ENCODE results near the gene TAS1R3.

TAS1R3 gene

DNA sequence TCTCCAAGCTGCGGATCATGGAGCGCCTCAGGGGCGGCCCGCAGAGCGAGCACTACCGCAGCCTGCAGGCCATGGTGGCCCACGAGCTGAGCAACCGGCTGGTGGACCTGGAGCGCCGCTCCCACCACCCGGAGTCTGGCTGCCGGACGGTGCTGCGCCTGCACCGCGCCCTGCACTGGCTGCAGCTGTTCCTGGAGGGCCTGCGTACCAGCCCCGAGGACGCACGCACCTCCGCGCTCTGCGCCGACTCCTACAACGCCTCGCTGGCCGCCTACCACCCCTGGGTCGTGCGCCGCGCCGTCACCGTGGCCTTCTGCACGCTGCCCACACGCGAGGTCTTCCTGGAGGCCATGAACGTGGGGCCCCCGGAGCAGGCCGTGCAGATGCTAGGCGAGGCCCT, 3.8 kb upstream of the TAS1R3 start:
- WGBS (ENCODE audit: insufficient coverage), result 95% methylated on average over 39 of the region's 40 CpGs
- CTCF ChIA-PET, result no interaction called here
- POLR2A ChIA-PET, result interaction anchor here (0.6 kb wide), 1 partner anchor 9 kb away, joined by 3 read pairs; no protein-coding TSS in a partner anchor

GRCh38 chr1:1328254-1328653, 2.8 kb upstream of the TAS1R3 start:
- H3K9me3 ChIP-seq (ENCODE audit: control extremely low read depth in 1 of 5, control insufficient read depth in 4 of 5, insufficient read depth in 2 of 5, low read depth in 1 of 5, low read length in 4 of 5), result no peaks in the 10 kb centered on the region
- 99% methylated on average over 11 of the region's 15 CpGs for WGBS (ENCODE audit: insufficient coverage)
- peaks cover 0 to 21% (median 20%) of the 10 kb centered on the region in 4 experiments for H3K4me1 ChIP-seq (ENCODE audit: control extremely low read depth in 1 of 4, control insufficient read depth in 4 of 4, insufficient read depth in 4 of 4, low read length in 3 of 4)
- peaks cover 0 to 20% (median 11%) of the 10 kb centered on the region in 4 experiments for H3K36me3 ChIP-seq (ENCODE audit: control insufficient read depth in 4 of 4, insufficient read depth in 4 of 4, low read length in 3 of 4)
- no peaks in the 10 kb centered on the region for H3K27me3 ChIP-seq (replicated peaks in 2 of 5; ENCODE audit: control insufficient read depth in 4 of 5, insufficient read depth in 5 of 5, low read length in 4 of 5)
- H3K27ac ChIP-seq (ENCODE audit: insufficient read depth in 1 of 2, low read depth in 1 of 2, low read length in 2 of 2, poor library complexity in 1 of 2, severe bottlenecking in 2 of 2), result no peak overlapping the region
- ChIA-PET CTCF (no interaction called here), POLR2A (no interaction called here)
- no peak overlapping the region for H3K4me3 ChIP-seq (ENCODE audit: control insufficient read depth in 1 of 7, extremely low read depth in 1 of 7, insufficient read depth in 4 of 7, low read depth in 2 of 7, low read length in 6 of 7)
- DNase-seq, result no peak

More for the DNA sequence above, 3.8 kb upstream of the TAS1R3 start:
- Histone ChIP-seq H3K9me3 (ENCODE audit: control extremely low read depth in 1 of 5, control insufficient read depth in 4 of 5, insufficient read depth in 2 of 5, low read depth in 1 of 5, low read length in 4 of 5) (no peaks in the 10 kb centered on the region), H3K36me3 (ENCODE audit: control insufficient read depth in 4 of 4, insufficient read depth in 4 of 4, low read length in 3 of 4) (peaks cover 0 to 22% (median 11%) of the 10 kb centered on the region in 4 experiments), H3K27ac (ENCODE audit: insufficient read depth in 1 of 2, low read depth in 1 of 2, low read length in 2 of 2, poor library complexity in 1 of 2, severe bottlenecking in 2 of 2) (no peak overlapping the region), H3K4me3 (ENCODE audit: control insufficient read depth in 1 of 7, extremely low read depth in 1 of 7, insufficient read depth in 4 of 7, low read depth in 2 of 7, low read length in 6 of 7) (no peak overlapping the region), H3K27me3 (replicated peaks in 2 of 5; ENCODE audit: control insufficient read depth in 4 of 5, insufficient read depth in 5 of 5, low read length in 4 of 5) (no peaks in the 10 kb centered on the region), H3K4me1 (ENCODE audit: control extremely low read depth in 1 of 4, control insufficient read depth in 4 of 4, insufficient read depth in 4 of 4, low read length in 3 of 4) (peaks cover 0 to 28% (median 25%) of the 10 kb centered on the region in 4 experiments)
- DNase-seq, result no peak

GRCh38 chr1:1329304-1330210, 1.5 kb upstream of the TAS1R3 start:
- WGBS (ENCODE audit: insufficient coverage), result 94% methylated on average over 58 of the region's 58 CpGs

GRCh38 chr1:1330366-1331067, 563 bp upstream of the TAS1R3 start:
- peaks cover 0 to 11% (median 10%) of the 10 kb centered on the region in 4 experiments for H3K4me1 ChIP-seq (ENCODE audit: control extremely low read depth in 1 of 4, control insufficient read depth in 4 of 4, insufficient read depth in 4 of 4, low read length in 3 of 4)
- DNase-seq, result no peak
- WGBS (ENCODE audit: insufficient coverage), result 95% methylated on average over 13 of the region's 15 CpGs
- no peaks in the 10 kb centered on the region for H3K27me3 ChIP-seq (replicated peaks in 2 of 5; ENCODE audit: control insufficient read depth in 4 of 5, insufficient read depth in 5 of 5, low read length in 4 of 5)
- ChIA-PET POLR2A (no interaction called here), CTCF (no interaction called here)
- no peaks in the 10 kb centered on the region for H3K9me3 ChIP-seq (ENCODE audit: control extremely low read depth in 1 of 5, control insufficient read depth in 4 of 5, insufficient read depth in 2 of 5, low read depth in 1 of 5, low read length in 4 of 5)
- H3K27ac ChIP-seq (ENCODE audit: insufficient read depth in 1 of 2, low read depth in 1 of 2, low read length in 2 of 2, poor library complexity in 1 of 2, severe bottlenecking in 2 of 2), result no peak overlapping the region
- H3K36me3 ChIP-seq (ENCODE audit: control insufficient read depth in 4 of 4, insufficient read depth in 4 of 4, low read length in 3 of 4), result peaks cover 2 to 20% (median 11%) of the 10 kb centered on the region in 4 experiments
- H3K4me3 ChIP-seq (ENCODE audit: control insufficient read depth in 1 of 7, extremely low read depth in 1 of 7, insufficient read depth in 4 of 7, low read depth in 2 of 7, low read length in 6 of 7), result no peak overlapping the region

More at GRCh38 chr1:1329304-1330210, 1.5 kb upstream of the TAS1R3 start:
- no peaks in the 10 kb centered on the region for H3K9me3 ChIP-seq (ENCODE audit: control extremely low read depth in 1 of 5, control insufficient read depth in 4 of 5, insufficient read depth in 2 of 5, low read depth in 1 of 5, low read length in 4 of 5)
- no peak for DNase-seq
- CTCF ChIA-PET, result no interaction called here
- H3K36me3 ChIP-seq (ENCODE audit: control insufficient read depth in 4 of 4, insufficient read depth in 4 of 4, low read length in 3 of 4), result peaks cover 0 to 20% (median 11%) of the 10 kb centered on the region in 4 experiments
- H3K4me3 ChIP-seq (ENCODE audit: control insufficient read depth in 1 of 7, extremely low read depth in 1 of 7, insufficient read depth in 4 of 7, low read depth in 2 of 7, low read length in 6 of 7), result no peak overlapping the region
- H3K27ac ChIP-seq (ENCODE audit: insufficient read depth in 1 of 2, low read depth in 1 of 2, low read length in 2 of 2, poor library complexity in 1 of 2, severe bottlenecking in 2 of 2), result no peak overlapping the region
- POLR2A ChIA-PET, result no interaction called here
- H3K4me1 ChIP-seq (ENCODE audit: control extremely low read depth in 1 of 4, control insufficient read depth in 4 of 4, insufficient read depth in 4 of 4, low read length in 3 of 4), result peaks cover 0 to 16% (median 15%) of the 10 kb centered on the region in 4 experiments
- H3K27me3 ChIP-seq (replicated peaks in 2 of 5; ENCODE audit: control insufficient read depth in 4 of 5, insufficient read depth in 5 of 5, low read length in 4 of 5), result no peaks in the 10 kb centered on the region

- DNase-seq, result no peak
- no peak overlapping the region for H3K4me3 ChIP-seq (ENCODE audit: control insufficient read depth in 1 of 7, extremely low read depth in 1 of 7, insufficient read depth in 4 of 7, low read depth in 2 of 7, low read length in 6 of 7)
- ChIA-PET CTCF (no interaction called here), POLR2A (no interaction called here)
- no peaks in the 10 kb centered on the region for H3K27me3 ChIP-seq (replicated peaks in 2 of 5; ENCODE audit: control insufficient read depth in 4 of 5, insufficient read depth in 5 of 5, low read length in 4 of 5)
- no peak overlapping the region for H3K27ac ChIP-seq (ENCODE audit: insufficient read depth in 1 of 2, low read depth in 1 of 2, low read length in 2 of 2, poor library complexity in 1 of 2, severe bottlenecking in 2 of 2)
- no peaks in the 10 kb centered on the region for H3K9me3 ChIP-seq (ENCODE audit: control extremely low read depth in 1 of 5, control insufficient read depth in 4 of 5, insufficient read depth in 2 of 5, low read depth in 1 of 5, low read length in 4 of 5)
- H3K36me3 ChIP-seq (ENCODE audit: control insufficient read depth in 4 of 4, insufficient read depth in 4 of 4, low read length in 3 of 4), result peaks cover 2 to 24% (median 10%) of the 10 kb centered on the region in 4 experiments
- 92% methylated on average over 51 of the region's 57 CpGs for WGBS (ENCODE audit: insufficient coverage)
- H3K4me1 ChIP-seq (ENCODE audit: control extremely low read depth in 1 of 4, control insufficient read depth in 4 of 4, insufficient read depth in 4 of 4, low read length in 3 of 4), result no peaks in the 10 kb centered on the region
These were observed 1.1 kb downstream of the TAS1R3 start for GRCh38 chr1:1332031-1332755.

GRCh38 chr1:1332774-1333480, 1.8 kb downstream of the TAS1R3 start:
- POLR2A ChIA-PET, result no interaction called here
- DNase-seq, result no peak

More at GRCh38 chr1:1332774-1333480, 1.8 kb downstream of the TAS1R3 start:
- H3K27me3 ChIP-seq (replicated peaks in 2 of 5; ENCODE audit: control insufficient read depth in 4 of 5, insufficient read depth in 5 of 5, low read length in 4 of 5), result no peaks in the 10 kb centered on the region
- no peak overlapping the region for H3K4me3 ChIP-seq (ENCODE audit: control insufficient read depth in 1 of 7, extremely low read depth in 1 of 7, insufficient read depth in 4 of 7, low read depth in 2 of 7, low read length in 6 of 7)
- no peak overlapping the region for H3K27ac ChIP-seq (ENCODE audit: insufficient read depth in 1 of 2, low read depth in 1 of 2, low read length in 2 of 2, poor library complexity in 1 of 2, severe bottlenecking in 2 of 2)
- 94% methylated on average over 48 of the region's 48 CpGs for WGBS (ENCODE audit: insufficient coverage)
- H3K9me3 ChIP-seq (ENCODE audit: control extremely low read depth in 1 of 5, control insufficient read depth in 4 of 5, insufficient read depth in 2 of 5, low read depth in 1 of 5, low read length in 4 of 5), result no peaks in the 10 kb centered on the region
- H3K36me3 ChIP-seq (ENCODE audit: control insufficient read depth in 4 of 4, insufficient read depth in 4 of 4, low read length in 3 of 4), result peaks cover 2 to 21% (median 7%) of the 10 kb centered on the region in 4 experiments
- H3K4me1 ChIP-seq (ENCODE audit: control extremely low read depth in 1 of 4, control insufficient read depth in 4 of 4, insufficient read depth in 4 of 4, low read length in 3 of 4), result no peaks in the 10 kb centered on the region
- CTCF ChIA-PET, result no interaction called here
